NCI-H1694 treated with DMSO at 0.1 percent for 48 hours (cell line): Measurements from ENCODE around the gene TAF4.
A peak's percentile ranks its signal among the peaks of the same experiment; 100 is the strongest.

Experiments used
- DNase-seq: peaks from one replicate; lab custom pipeline; 2025; lab: John Stamatoyannopoulos, UW

Gene TAF4

DNA sequence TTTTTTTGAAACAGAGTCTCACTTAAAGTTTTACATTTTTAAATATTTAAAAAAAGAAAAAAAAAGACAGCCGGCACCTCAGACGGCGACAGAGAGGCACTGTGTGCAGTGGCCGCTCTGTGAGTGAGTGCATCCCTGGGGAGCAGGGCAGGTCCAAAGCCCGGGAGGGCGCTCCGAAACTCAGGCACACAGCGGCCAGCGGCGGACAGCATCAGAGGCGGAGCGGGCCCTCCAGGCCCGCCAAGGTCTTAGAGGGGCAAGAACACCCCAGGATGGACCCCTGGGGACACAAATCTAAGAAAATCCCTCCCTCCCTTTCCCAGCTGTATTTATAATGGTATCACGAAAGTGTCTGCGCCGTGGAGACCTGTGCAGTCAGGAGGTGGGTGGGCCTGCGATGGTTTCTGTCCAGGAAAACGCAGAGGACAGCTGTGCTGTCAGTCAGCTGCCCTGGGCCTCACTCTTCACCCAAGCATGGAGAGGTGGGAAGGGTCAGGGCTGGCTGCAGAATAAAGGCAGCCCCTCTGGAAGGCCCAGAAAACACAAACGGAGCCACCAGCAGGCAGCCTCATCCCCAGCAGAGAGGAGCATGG is 43.8 kb downstream of the TAF4 start:
- DNase-seq, result no peak

DNA sequence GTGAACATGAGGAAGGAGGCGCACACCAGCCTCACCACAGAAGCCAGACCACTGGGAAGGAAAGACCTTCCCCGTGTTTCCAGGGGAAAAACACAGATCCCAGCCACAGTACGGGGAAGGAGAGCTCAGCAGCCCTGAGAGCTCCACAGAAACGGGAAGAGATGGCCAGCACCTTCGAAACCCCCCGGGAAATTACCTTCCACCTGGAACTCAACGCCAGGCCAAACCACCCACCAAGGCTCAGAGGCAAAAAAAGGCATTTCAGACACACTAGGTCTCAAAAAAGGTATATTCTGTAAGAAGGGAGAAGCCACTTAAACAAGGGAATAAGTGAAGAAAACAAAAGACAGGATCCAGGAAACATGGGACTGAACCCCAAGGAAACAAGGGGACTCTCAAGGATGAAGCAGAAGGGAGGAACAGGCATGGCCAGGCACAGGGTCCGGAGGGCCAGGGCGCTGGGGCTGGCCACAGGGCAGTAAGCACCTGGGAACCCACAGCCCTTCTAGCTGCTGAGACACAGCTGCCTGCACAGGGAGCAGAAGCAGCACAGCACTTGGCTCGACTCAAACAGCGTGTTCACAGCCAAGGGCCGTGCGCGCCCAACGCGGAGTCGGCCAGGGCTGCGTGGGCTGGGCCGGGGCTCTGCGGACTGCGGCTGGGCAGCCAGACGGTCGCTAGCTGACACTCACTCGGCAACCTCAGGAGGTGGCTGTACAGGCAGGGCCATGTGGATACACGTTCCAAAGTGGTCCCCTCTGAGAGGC is 44.6 kb downstream of the TAF4 start:
- DNase-seq, result no peak

DNA sequence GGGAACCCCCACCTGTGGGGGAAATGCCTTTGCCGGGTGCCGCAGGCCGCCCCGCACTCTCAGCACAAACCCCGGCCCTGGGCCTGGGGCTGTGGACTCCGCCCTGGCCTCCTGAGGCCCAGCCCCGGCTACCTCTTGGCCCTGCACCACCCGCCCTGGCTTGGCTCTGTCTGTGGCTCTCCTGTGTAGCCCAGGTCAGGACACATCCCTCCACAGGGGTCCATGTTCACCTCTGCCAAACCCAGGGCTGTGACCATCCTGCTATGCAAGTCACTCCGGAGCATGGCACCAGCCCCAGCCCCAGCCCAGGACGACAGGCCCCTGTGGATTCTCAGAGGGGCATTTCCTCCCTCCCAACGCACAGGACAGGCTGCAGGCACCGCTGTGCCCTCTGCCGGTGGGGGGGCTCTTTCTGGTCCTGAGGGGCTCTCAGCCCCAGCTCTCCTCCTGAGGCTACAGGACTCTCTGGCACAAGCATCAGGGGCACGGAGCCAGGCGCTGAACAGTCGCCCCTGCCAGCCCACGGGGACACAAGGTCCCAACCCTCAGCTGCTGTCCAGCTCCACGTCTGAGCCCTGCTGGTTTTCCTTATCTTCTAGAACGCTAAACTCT is 45.7 kb downstream of the TAF4 start:
- no peak for DNase-seq

DNA sequence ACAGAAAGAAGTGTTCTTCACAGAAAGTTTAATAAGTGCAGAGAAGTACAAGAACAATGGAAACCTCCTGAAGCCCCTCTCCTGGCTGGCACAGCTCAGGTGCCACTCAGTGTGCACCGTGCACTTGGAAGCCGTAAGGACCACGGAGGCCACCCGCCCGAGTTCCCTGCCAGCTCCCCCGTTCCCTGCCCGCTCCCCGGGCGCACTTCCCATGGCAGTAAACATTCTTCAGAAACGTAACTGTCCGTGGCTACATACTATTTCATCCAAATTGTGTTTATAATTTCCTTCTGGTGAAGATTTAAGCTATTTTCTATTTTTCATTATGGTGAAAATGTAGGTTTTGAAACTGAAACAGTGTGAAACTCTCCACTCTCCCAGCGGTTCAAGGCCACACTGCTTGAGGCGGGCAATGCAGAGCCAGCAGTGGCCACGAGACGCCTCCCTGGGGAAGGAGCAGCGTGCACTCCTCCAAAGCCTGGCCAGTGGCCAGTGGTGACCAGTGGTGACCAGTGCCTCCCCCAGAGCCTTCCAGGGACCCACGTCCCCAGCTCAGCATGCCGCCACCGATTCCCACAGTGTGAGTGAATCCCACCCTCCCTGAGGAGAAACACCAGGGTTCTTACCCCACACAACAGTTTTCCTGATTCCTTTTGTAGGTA is 46.4 kb downstream of the TAF4 start:
- no peak for DNase-seq

DNA sequence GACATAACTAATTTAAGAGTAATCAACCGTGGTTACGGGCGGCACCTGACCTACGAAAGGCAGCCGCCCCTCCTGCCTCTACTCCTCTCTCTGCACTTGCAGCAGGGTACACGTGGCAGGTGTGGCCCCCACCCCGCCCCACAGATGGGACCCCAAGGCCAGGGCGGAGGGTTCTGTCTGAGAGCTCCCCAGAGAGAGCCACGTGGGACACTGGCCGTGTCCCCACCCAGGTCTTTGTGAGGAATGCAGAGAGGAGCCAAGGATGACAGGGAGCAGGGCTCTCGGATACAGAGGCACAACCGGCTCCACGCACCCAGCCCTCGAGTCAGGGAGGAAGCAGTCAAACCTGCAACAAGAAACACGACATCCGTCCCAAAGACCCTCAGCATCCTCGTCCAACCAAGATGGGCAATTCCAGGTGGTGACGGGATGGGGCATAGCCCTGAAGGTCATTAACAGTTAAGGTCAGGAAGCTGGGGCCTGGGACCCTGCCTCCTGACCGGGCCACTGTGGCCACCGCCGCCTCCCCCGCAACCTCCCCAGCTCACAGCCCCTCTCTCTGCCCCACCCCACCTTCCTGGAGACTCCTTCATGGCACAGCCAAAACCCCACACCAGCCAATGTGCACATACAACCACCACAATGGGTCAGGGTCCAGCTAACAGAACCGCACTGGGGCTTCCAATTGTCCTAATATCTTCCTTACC is 47.1 kb downstream of the TAF4 start:
- no peak for DNase-seq

DNA sequence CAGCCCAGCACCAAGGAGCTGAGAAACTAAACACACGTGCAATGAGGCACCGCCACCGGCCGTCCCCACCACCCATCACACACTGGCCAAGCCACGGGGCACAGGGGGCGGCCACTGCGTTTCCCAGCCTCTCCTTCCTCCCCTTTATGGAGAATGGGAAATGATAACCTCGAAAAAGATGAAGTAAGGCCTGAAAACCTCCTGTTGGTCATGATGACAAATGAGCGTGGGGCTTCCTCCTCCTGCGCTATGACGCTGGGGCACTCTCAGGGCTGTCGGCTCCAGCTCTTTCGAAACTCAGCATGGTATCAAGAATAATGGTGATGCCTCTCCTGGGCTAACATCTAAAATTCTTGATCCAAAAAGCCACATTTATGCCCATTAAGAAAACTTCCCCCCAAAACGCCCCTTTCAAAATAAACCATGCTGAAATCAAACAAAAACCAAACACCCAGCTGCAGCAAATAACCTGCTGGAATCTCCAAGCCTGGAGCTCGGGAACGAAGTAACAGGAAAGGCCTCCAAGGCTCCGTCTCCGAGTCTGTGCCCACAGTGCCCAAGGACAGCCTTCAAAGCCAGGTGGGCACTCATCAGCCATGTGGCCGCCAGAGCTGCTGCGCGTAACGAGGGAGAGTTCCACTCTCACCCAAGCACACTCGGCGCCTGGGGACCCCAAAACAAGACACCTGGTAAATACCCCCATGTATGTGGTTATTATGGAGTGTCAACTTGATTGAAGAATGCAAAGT is 50.0 kb downstream of the TAF4 start:
- no peak for DNase-seq

DNA sequence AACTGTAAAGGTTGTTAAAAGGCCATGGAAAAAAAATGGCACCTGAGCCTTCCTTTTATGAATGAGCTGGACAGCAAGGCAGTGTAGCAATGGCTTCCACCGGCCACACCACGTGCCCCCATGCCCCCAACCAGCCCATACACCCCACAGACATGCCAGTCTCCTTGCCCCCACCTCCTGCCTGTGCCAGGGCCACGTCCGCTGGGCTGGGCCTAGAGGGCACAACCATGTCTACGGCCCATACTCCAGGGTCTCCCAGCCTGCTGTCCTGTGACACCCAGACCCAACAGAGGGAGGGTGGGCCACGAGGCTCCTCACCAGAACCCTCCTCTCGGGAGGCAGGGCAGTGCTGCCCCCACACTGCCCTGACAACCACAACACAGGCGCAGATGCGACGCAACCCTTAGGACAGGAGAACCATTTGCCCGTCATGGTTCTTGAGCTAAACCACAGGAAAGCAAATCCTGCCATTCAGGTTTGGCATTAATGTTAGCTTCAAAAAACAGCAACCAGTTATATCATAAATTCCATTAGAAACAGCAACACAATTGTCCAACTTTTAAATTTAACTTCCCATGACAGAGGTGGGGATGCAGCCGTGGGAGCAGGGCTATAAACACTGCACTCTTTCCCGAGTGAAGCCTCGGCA is 50.7 kb downstream of the TAF4 start:
- DNase-seq, result no peak

DNA sequence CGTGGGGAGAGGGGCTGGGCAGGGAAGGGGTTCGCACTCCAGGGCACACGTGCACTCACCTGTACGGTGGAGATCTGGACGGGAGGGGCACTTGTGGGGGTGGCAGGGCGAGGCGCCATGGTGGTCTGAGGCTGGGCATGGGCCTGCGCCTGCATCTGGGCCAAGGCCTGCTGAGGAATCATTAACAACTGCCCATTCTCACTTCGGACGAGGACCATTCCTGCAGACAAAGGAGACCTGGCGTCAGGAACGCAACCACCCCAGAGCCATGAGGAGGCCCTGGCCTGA is 51.2 kb downstream of the TAF4 start:
- DNase-seq, result no peak

DNA sequence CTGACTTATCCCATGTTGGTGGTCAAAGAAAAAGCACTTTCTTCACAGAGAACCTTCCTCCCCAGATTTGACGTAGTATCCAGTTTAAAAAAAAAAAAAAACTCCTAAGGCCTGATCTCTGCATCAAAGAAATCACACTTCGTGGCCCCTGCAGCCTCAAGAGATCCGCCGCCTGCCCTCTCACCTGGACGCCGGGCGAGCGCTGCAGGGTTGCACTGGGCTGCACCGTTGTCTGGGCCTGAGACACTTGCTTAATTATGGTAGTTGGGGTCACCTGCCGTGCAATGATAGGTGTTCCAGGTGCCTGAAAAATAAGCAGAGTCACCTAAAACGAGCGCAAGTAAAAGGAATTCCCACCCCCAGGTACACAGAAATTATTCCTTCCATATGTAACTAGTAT is 53.0 kb downstream of the TAF4 start:
- no peak for DNase-seq

DNA sequence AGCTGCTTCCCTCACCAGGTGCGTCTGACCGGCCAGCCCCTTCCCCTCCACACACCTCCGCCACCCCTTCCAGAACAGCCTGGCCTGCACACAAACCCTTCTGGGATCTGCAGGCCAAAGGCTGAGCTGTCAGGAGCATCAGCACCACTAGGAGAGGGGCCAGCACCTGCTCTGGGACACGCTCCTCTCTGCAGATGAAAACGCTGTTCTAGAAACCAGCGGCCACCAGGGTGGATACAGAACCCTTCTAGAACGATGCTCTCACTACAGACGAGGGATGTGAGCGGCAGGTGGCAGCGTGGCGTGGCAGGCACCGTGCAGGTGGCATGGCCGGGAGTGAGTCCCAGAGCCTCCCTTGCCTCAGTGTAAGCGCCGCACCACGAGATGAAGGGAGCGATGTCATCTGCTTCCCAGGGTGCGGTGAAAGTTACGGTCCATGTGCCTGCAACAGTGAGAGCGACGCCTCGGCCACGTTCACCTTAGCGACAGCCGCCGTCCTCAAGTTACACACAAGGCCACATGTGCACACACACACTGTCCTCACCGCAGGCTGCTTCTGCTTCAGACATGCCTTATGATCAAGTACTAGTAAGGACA is 53.6 kb downstream of the TAF4 start:
- no peak for DNase-seq

DNA sequence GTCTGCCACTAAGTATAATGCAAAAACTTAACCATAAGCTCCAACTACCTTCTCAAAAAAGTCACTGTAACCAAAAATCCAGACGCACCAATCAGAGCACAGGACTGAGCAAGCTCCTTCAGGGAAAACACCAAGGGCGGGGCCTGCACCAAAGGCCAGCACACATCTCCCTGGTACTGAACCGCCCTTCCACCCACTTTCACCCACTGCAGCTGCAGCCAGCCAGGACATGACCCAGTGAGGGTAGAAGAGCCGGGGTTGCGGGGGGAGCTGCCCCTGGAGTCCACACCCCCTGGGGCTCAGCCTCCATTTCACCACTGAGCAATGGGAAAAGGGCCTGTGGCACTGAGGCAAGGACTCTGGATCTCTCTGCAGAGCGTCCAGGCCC is 54.3 kb downstream of the TAF4 start:
- no peak for DNase-seq

DNA sequence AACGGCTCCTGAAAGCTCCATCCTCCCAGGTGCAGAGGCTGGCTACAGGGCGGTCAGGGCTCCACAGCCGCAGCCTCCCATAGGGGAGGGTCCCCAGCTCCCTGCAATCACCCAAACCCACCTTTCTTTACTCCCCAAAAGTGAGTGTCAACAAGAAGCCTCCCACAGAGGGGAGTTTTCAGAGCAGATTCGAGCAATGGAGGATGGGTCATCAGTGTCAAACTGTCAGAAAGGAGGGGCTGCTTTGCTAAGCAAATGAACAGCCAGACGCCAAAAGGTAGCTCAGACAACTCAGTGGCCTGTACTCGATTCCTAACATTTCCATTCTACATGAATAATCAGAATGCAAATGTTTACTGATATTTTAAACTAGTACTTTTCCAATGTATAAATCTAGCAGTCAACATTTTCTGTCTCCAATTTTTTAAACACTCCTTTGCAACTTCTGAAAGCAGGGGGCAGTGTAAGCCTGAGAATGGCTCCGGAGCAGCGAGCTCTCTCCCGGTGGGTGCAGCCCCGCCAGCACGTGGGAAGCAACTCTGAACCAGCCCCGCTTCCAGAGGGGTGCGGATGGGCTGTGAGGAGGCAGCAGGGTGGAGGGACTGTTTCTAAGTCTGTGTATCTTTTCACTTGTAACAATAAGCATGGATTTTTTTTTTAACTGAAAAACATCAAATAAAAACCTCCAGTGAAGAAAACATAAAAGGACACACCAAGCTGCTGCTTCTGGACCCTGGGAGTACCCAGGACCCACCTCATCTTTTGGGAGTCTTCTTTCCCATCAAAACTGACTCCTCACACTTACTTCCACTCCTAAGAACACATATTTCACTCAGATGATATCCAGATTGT is 54.9 kb downstream of the TAF4 start:
- DNase-seq, result peak; percentile 23

DNA sequence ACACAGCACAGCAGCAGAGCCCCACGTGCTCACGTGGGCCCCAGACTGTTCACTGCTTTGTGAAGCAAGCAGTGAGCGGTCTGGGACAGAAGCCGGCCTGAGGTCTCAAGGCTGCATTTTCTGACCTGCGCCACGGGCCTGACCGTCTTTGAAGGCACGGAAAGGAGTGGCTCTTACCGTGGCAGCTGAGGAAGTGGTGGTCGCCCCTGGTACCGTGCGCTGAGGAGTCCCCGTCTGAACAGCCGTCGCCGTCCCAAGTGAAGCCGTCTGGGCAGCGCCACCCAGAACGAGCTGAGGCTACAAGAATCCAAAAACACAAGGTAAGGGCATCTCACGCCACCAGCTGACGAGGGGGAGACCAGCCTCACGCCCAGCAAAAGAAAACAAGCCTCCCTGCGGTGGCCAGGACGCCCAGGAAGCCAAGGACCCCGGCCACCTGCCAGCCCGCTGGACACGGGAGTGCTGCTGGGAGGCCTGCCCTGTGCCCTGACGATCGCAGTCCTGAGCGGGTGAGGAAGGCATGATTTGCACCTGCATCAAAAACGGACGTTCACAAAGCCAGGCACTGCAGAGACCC is 55.7 kb downstream of the TAF4 start:
- no peak for DNase-seq

DNA sequence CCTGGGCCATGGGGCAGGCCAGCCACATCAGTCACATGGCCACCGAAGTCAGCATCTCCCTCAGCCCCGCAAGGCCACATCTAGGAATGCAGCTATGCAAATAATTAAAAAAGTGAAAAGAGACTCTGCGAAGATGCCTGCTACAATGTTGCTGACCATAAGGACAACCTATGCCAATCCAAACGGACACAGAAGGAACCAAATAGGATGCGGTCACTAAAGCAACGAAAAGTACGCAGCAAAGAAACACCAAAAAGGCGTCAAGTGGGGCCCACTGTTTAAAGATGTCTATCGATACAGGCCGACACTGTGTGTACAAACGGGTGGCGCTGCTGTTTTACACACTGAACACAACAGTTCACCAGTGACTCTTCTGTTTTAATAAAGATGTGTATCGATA is 56.4 kb downstream of the TAF4 start:
- DNase-seq, result no peak

DNA sequence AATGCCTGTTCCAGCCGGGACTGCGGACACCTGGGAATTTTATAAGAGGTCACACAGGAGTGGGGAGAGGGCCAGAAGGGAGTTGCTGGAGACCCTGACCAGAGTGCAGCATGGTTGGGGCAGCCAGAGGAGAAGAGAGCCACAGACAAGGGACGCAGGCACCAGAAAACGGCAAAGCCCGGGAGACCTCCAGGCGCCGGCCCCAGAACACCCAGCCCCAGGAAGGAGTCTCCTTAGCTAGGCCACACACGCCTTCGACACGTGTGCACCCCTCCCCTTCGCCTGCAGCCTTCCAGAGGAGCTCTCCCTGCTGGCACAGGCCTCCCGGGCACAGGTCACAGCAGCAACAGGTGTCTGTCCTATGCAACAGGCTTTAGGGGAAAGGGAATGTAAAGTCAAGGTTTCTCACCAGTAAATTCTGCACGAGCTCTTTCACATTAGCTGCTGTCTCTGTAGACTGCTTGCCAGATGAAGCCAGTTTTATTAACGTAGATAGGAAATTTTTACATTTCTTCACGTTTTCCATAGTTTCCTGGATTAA is 57.0 kb downstream of the TAF4 start:
- no peak for DNase-seq

DNA sequence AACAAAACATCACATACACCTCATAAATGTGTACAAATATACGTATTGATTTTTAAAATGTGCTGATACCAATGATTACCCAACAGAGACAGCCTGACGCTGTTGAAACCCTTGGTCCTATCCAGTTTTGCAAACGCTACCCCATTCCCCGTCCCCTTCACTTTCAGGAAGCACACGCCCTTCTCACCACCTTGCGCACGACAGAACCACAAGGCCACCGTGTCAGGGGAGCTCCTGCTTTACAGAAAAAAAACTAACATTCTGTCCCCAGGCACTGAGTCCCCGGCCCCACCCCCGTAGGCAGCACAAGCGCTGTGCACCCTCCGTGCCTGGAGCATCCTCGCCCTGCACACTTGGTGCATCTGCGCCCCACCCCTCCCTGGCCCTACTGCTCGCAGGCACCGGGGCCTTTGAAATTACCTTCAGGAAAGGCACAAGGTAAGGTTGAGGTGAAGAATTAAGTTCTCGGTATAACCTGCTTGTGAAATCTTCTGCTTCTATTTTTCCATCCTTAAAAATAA is 58.5 kb downstream of the TAF4 start:
- no peak for DNase-seq

DNA sequence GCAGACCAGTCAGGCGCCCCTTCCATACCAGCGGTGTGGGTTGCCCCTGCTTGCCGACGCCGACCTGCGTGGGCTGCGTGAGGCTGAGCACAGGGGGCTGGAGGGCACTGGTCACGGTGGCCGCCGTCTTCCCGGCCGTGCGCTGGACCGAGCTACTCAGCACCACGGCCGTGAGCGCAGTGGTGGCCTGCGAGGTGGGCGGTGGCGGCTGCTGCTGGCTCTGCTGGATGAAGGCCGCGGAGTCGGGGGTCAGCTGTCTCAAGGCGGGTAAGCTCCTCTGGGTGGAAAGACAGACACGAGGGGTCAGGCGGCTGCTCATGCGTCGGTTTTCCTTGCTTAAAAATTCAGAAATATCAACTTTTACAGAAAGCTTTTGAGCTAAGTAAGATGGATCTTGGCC is 59.2 kb downstream of the TAF4 start:
- DNase-seq, result no peak

DNA sequence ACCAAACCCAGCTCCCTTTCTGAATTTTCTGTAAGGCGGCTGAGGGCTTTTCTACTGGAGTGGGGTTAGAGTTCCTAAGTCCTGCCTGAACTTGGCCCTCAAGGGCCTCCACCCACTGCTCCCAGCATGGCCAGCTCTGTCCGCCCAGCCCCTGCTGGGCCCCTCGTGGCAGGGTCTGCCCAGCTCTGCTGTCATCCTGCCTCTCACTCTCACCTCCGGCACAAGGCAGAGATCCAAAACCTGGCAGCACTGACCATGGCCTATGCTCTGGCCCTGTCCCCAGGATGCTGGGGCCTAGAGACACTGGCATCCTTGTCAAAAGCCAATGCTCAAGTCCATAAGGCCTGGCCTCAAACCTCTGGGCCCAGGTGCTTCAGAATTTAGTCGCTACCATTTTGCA is 61.1 kb downstream of the TAF4 start:
- DNase-seq, result no peak
